ENCODE results near the gene CACNB2. TPM values are rescaled to one million over a fixed set of nuclear protein-coding genes. Genes with fewer than 3 reads are reported as not detected.
"Not testable (repeated sequence)": the region's sequence is repeated elsewhere in the genome, so short reads cannot be mapped to it uniquely, and the experiment has no call there.

CACNB2 gene
- total RNA-seq, 2 donors from 2014 or later, result 9.8 to 12.1 TPM

GRCh38 chr10:18155321-18155720 lies 15.1 kb downstream of the CACNB2 start:
- no peaks in the 10 kb centered on the region for H3K4me1 ChIP-seq
- H3K27me3 ChIP-seq, result no peaks in the 10 kb centered on the region
- H3K27ac ChIP-seq, result no peak overlapping the region
- H3K36me3 ChIP-seq, result no peaks in the 10 kb centered on the region
- intact Hi-C loops (cut with DNase I), result no loop called here
- no peak overlapping the region for H3K4me3 ChIP-seq
- no peak overlapping the region for H3K9ac ChIP-seq (ENCODE audit: low read depth in 2 of 2, low read length in 2 of 2)
- DNase-seq, result no peak
- no peaks in the 10 kb centered on the region for H3K9me3 ChIP-seq
- no peak for TF ChIP-seq CTCF (IDR thresholded peaks at IDR 0.05)

DNA sequence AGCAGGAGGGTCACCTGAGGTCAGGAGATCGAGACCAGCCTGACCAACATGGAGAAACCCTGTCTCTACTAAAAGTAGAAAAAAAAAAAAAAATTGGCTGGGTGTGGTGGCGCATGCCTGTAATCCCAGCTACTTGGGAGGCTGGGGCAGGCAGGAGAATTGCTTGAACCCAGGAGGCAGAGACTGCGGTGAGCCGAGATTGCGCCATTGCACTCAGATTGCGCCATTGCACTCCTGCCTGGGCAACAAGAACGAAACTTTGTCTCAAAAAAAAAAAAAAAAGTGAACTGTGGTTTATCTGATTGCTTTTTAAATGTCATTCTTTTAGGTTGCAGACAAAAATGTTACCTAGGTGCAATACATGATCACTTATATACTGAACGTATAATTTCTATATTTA lies 16.6 kb downstream of the CACNB2 start:
- H3K27me3 ChIP-seq; H3K9me3 ChIP-seq; H3K36me3 ChIP-seq; DNase-seq; intact Hi-C loops (cut with DNase I); H3K9ac ChIP-seq (ENCODE audit: low read depth in 2 of 2, low read length in 2 of 2); H3K4me1 ChIP-seq; H3K4me3 ChIP-seq; H3K27ac ChIP-seq: not testable (repeated sequence)

- Histone ChIP-seq H3K4me3 (no peak overlapping the region), H3K36me3 (no peaks in the 10 kb centered on the region), H3K4me1 (no peaks in the 10 kb centered on the region), H3K9ac (ENCODE audit: low read depth in 2 of 2, low read length in 2 of 2) (no peak overlapping the region), H3K9me3 (no peaks in the 10 kb centered on the region), H3K27me3 (no peaks in the 10 kb centered on the region), H3K27ac (no peak overlapping the region)
- TF ChIP-seq CTCF (IDR thresholded peaks at IDR 0.05), result no peak
- DNase-seq, result no peak
- intact Hi-C loops (cut with DNase I), result no loop called here
Measured at GRCh38 chr10:18157881-18158280, 17.7 kb downstream of the CACNB2 start.

DNA sequence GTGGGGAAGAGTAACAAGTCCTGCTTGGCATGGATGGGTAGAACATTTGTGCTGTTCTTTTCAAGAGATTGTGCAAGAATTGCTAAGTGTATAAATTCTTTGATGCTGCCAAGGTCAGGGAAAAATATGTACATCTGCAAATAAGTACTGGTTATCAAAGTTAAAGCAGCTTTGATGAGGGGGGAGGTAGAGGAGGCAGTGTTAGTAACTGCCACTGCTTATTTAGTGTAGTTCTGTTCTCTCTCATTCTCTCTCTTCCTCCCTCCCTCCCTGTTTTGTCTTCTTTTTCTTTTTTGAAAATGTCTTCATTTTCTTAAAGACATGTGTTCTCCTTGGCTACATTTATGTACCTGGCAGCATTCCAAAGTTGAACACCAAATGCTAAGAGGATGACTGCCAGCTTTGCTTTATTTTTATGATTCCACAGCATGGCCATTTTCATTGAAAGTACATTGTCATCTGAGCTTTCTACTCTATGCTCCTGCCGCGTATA lies 18.6 kb downstream of the CACNB2 start:
- Histone ChIP-seq H3K27me3 (no peaks in the 10 kb centered on the region), H3K9me3 (no peaks in the 10 kb centered on the region), H3K36me3 (no peaks in the 10 kb centered on the region), H3K27ac (no peak overlapping the region), H3K9ac (ENCODE audit: low read depth in 2 of 2, low read length in 2 of 2) (no peak overlapping the region), H3K4me1 (no peaks in the 10 kb centered on the region), H3K4me3 (no peak overlapping the region)
- DNase-seq, result no peak
- TF ChIP-seq CTCF (IDR thresholded peaks at IDR 0.05), result no peak
- intact Hi-C loops (cut with DNase I), result no loop called here

- no peak overlapping the region for H3K4me3 ChIP-seq
- H3K9me3 ChIP-seq, result no peaks in the 10 kb centered on the region
- no peak overlapping the region for H3K27ac ChIP-seq
- intact Hi-C loops (cut with DNase I), result no loop called here
- no peaks in the 10 kb centered on the region for H3K36me3 ChIP-seq
- H3K4me1 ChIP-seq, result no peaks in the 10 kb centered on the region
- no peak for DNase-seq
- no peak overlapping the region for H3K9ac ChIP-seq (ENCODE audit: low read depth in 2 of 2, low read length in 2 of 2)
- no peaks in the 10 kb centered on the region for H3K27me3 ChIP-seq
- TF ChIP-seq CTCF (IDR thresholded peaks at IDR 0.05), result no peak
Measured at GRCh38 chr10:18159557-18159956, 19.3 kb downstream of the CACNB2 start.

- no peak overlapping the region for H3K27ac ChIP-seq
- intact Hi-C loops (cut with DNase I), result no loop called here
Measured at GRCh38 chr10:18162021-18162627, 21.9 kb downstream of the CACNB2 start.

More at GRCh38 chr10:18162021-18162627, 21.9 kb downstream of the CACNB2 start:
- no peak for TF ChIP-seq CTCF (IDR thresholded peaks at IDR 0.05)
- no peak overlapping the region for H3K9ac ChIP-seq (ENCODE audit: low read depth in 2 of 2, low read length in 2 of 2)
- H3K27me3 ChIP-seq, result no peaks in the 10 kb centered on the region
- H3K4me3 ChIP-seq, result no peak overlapping the region
- no peak for DNase-seq
- H3K9me3 ChIP-seq, result no peaks in the 10 kb centered on the region
- no peaks in the 10 kb centered on the region for H3K36me3 ChIP-seq
- H3K4me1 ChIP-seq, result no peaks in the 10 kb centered on the region

Measured in colonic mucosa (tissue), 4 donors.